ENCODE data around the gene FAM170B.

The FAM170B gene

DNA sequence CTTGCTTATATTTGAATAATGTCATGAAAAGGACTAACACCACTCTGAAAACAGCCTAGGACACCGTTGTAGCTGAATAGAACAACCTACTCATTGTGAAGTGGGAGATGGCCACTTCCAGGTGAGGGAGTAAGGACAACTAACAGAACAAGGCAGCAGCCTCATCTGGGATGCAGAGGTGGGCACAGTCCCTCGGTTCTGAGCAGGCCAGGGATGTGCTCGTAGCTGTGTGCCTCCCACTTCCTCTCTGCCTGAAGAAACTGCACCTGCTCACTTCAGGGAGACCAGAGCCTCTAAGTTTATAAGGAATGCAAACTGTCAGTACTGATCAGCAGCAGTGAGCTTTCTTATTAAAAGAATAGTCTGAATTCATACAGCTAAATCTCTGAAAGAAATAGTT, 21.0 kb downstream of the FAM170B start:
- no peak overlapping the region for H3K27ac ChIP-seq (ENCODE audit: low read length)
- no peaks in the 10 kb centered on the region for H3K36me3 ChIP-seq (replicated peaks; ENCODE audit: low read depth, low read length)
- H3K79me2 ChIP-seq (ENCODE audit: low read length) = no peaks in the 10 kb centered on the region
- no peaks in the 10 kb centered on the region for H4K20me1 ChIP-seq (ENCODE audit: insufficient read depth, low read length)
- no peaks in the 10 kb centered on the region for H3K27me3 ChIP-seq (ENCODE audit: low read depth, low read length)
- no peak for TF ChIP-seq EZH2phosphoT487 (IDR thresholded peaks at IDR 0.05; ENCODE audit: low read depth)
- TF ChIP-seq, protein P1, sequence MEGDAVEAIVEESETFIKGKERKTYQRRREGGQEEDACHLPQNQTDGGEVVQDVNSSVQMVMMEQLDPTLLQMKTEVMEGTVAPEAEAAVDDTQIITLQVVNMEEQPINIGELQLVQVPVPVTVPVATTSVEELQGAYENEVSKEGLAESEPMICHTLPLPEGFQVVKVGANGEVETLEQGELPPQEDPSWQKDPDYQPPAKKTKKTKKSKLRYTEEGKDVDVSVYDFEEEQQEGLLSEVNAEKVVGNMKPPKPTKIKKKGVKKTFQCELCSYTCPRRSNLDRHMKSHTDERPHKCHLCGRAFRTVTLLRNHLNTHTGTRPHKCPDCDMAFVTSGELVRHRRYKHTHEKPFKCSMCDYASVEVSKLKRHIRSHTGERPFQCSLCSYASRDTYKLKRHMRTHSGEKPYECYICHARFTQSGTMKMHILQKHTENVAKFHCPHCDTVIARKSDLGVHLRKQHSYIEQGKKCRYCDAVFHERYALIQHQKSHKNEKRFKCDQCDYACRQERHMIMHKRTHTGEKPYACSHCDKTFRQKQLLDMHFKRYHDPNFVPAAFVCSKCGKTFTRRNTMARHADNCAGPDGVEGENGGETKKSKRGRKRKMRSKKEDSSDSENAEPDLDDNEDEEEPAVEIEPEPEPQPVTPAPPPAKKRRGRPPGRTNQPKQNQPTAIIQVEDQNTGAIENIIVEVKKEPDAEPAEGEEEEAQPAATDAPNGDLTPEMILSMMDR (IDR thresholded peaks at IDR 0.05; ENCODE audit: low read depth, low read length) = no peak
- no peaks in the 10 kb centered on the region for H3K9me3 ChIP-seq (ENCODE audit: insufficient read depth, low read length)
- H3K9ac ChIP-seq (ENCODE audit: low read length) = no peak overlapping the region
- no peaks in the 10 kb centered on the region for H3K4me1 ChIP-seq (ENCODE audit: low read length)
- no peak overlapping the region for H3K4me2 ChIP-seq (ENCODE audit: low read length)
- no peak overlapping the region for H2AFZ ChIP-seq (ENCODE audit: low read depth, low read length)
- H3K4me3 ChIP-seq (ENCODE audit: low read length) = no peak overlapping the region

GRCh38 chr10:49112098-49112497, 21.7 kb downstream of the FAM170B start:
- H3K27me3 ChIP-seq (ENCODE audit: low read depth, low read length) = no peaks in the 10 kb centered on the region
- no peaks in the 10 kb centered on the region for H3K79me2 ChIP-seq (ENCODE audit: low read length)
- H4K20me1 ChIP-seq (ENCODE audit: insufficient read depth, low read length) = no peaks in the 10 kb centered on the region
- H3K9me3 ChIP-seq (ENCODE audit: insufficient read depth, low read length) = no peaks in the 10 kb centered on the region
- H3K4me1 ChIP-seq (ENCODE audit: low read length) = no peaks in the 10 kb centered on the region
- TF ChIP-seq EZH2phosphoT487 (IDR thresholded peaks at IDR 0.05; ENCODE audit: low read depth) = no peak
- TF ChIP-seq, protein P1 (IDR thresholded peaks at IDR 0.05; ENCODE audit: low read depth, low read length) = no peak
- H3K36me3 ChIP-seq (replicated peaks; ENCODE audit: low read depth, low read length) = no peaks in the 10 kb centered on the region
- H3K4me2 ChIP-seq (ENCODE audit: low read length) = no peak overlapping the region
- H3K9ac ChIP-seq (ENCODE audit: low read length) = no peak overlapping the region
- H2AFZ ChIP-seq (ENCODE audit: low read depth, low read length) = no peak overlapping the region
- H3K4me3 ChIP-seq (ENCODE audit: low read length) = no peak overlapping the region
- no peak overlapping the region for H3K27ac ChIP-seq (ENCODE audit: low read length)

- Histone ChIP-seq H2AFZ (ENCODE audit: low read depth, low read length) (no peak overlapping the region), H3K9ac (ENCODE audit: low read length) (no peak overlapping the region), H3K79me2 (ENCODE audit: low read length) (no peaks in the 10 kb centered on the region), H4K20me1 (ENCODE audit: insufficient read depth, low read length) (no peaks in the 10 kb centered on the region), H3K27me3 (ENCODE audit: low read depth, low read length) (no peaks in the 10 kb centered on the region), H3K4me1 (ENCODE audit: low read length) (no peaks in the 10 kb centered on the region), H3K36me3 (replicated peaks; ENCODE audit: low read depth, low read length) (no peaks in the 10 kb centered on the region), H3K4me2 (ENCODE audit: low read length) (no peak overlapping the region), H3K27ac (ENCODE audit: low read length) (no peak overlapping the region), H3K4me3 (ENCODE audit: low read length) (no peak overlapping the region), H3K9me3 (ENCODE audit: insufficient read depth, low read length) (no peaks in the 10 kb centered on the region)
- TF ChIP-seq EZH2phosphoT487 (IDR thresholded peaks at IDR 0.05; ENCODE audit: low read depth) = no peak
- TF ChIP-seq, protein P1 (IDR thresholded peaks at IDR 0.05; ENCODE audit: low read depth, low read length) = no peak
These were observed 22.5 kb downstream of the FAM170B start for GRCh38 chr10:49111320-49111698.

GRCh38 chr10:49110684-49111319, 23.0 kb downstream of the FAM170B start:
- H3K27me3 ChIP-seq (ENCODE audit: low read depth, low read length) = no peaks in the 10 kb centered on the region
- no peak overlapping the region for H3K27ac ChIP-seq (ENCODE audit: low read length)
- H3K9me3 ChIP-seq (ENCODE audit: insufficient read depth, low read length) = no peaks in the 10 kb centered on the region
- H3K79me2 ChIP-seq (ENCODE audit: low read length) = no peaks in the 10 kb centered on the region
- no peak overlapping the region for H3K4me2 ChIP-seq (ENCODE audit: low read length)
- H2AFZ ChIP-seq (ENCODE audit: low read depth, low read length) = no peak overlapping the region
- H3K4me1 ChIP-seq (ENCODE audit: low read length) = no peaks in the 10 kb centered on the region
- H3K36me3 ChIP-seq (replicated peaks; ENCODE audit: low read depth, low read length) = no peaks in the 10 kb centered on the region
- no peak overlapping the region for H3K9ac ChIP-seq (ENCODE audit: low read length)
- H4K20me1 ChIP-seq (ENCODE audit: insufficient read depth, low read length) = no peaks in the 10 kb centered on the region
- TF ChIP-seq, protein P1 (IDR thresholded peaks at IDR 0.05; ENCODE audit: low read depth, low read length) = no peak
- no peak for TF ChIP-seq EZH2phosphoT487 (IDR thresholded peaks at IDR 0.05; ENCODE audit: low read depth)
- no peak overlapping the region for H3K4me3 ChIP-seq (ENCODE audit: low read length)
